ENCODE results near the gene RPS15. TPM values are rescaled to one million over a fixed set of nuclear protein-coding genes. Genes with fewer than 3 reads are reported as not detected.
"Not testable (repeated sequence)": the region's sequence is repeated elsewhere in the genome, so short reads cannot be mapped to it uniquely, and the experiment has no call there.

Gene RPS15
- total and polyA plus RNA-seq, 2 of the 13 experiments (the other 11 are each of a cell fraction or from before 2014, with no cell fraction given) = 695 to 1,411 TPM

DNA sequence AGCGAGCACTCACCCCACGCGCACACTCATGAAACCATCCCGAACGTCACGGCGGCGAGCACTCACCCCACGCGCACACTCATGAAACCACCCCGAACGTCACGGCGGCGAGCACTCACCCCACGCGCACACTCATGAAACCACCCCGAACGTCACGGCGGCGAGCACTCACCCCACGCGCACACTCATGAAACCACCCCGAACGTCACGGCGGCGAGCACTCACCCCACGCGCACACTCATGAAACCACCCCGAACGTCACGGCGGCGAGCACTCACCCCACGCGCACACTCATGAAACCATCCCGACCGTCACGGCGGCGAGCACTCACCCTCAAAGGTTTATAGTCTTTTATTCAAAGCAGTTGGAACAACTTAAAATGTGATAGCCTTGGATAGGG is 18.1 kb upstream of the RPS15 start:
- Histone ChIP-seq H3K36me3 (replicated peaks in 1 of 2; ENCODE audit: control insufficient read depth in 1 of 2, insufficient read depth in 2 of 2, low read length in 2 of 2) (peaks cover 25 to 67% of the 10 kb centered on the region in 2 experiments), H3K79me2 (ENCODE audit: insufficient read depth, low read length) (peaks cover 64% of the 10 kb centered on the region), H3K4me1 (ENCODE audit: insufficient read depth, low read length) (peaks cover 65% of the 10 kb centered on the region), H4K20me1 (ENCODE audit: insufficient read depth, low read length) (peaks cover 47% of the 10 kb centered on the region)
- H2AFZ ChIP-seq (ENCODE audit: low read length); in situ Hi-C loops (cut with HindIII; ENCODE audit: extremely low pct_ligation_motif_present, low pct_unique_long_range_greater_than_20kb); H3K4me2 ChIP-seq (ENCODE audit: low read depth, low read length); FAIRE-seq; H3K9me3 ChIP-seq (ENCODE audit: low read length); H3K27me3 ChIP-seq (ENCODE audit: control insufficient read depth in 1 of 2, insufficient read depth in 2 of 2, low read length in 2 of 2); DNase-seq (ENCODE audit: low spot score); H3K4me3 ChIP-seq (replicated peaks in 1 of 3; ENCODE audit: insufficient read depth in 1 of 3, low read depth in 2 of 3, low read length in 3 of 3); ATAC-seq; CTCF ChIA-PET (ENCODE audit: low intra/inter-chr PET ratio, low total read pairs); BruUV-seq (replicated peaks); intact Hi-C loops (cut with micrococcal nuclease; ENCODE audit: unreplicated experiment); H3K9ac ChIP-seq (ENCODE audit: insufficient read depth, low read depth, low read length); H3K27ac ChIP-seq (ENCODE audit: extremely low read length, insufficient read depth, low read length); POLR2A ChIA-PET: not testable (repeated sequence)
- TF ChIP-seq HNRNPLL (IDR thresholded peaks at IDR 0.05; ENCODE audit: low read depth, low read length, poor library complexity, severe bottlenecking) (peak; percentile 22), RBFOX2 (IDR thresholded peaks at IDR 0.05; ENCODE audit: low read depth, low read length) (peak; percentile 33; the same call in 1 of the 2 replicates)
- 98% methylated on average over 33 of the region's 43 CpGs for WGBS (ENCODE audit: low lambda C conversion rate)

GRCh38 chr19:1420590-1420989 is 17.6 kb upstream of the RPS15 start:
- CTCF ChIA-PET (ENCODE audit: low intra/inter-chr PET ratio, low total read pairs) = no interaction called here
- ATAC-seq = no peak
- Histone ChIP-seq H3K27me3 (ENCODE audit: control insufficient read depth in 1 of 2, insufficient read depth in 2 of 2, low read length in 2 of 2) (no peaks in the 10 kb centered on the region), H4K20me1 (ENCODE audit: insufficient read depth, low read length) (peaks cover 42% of the 10 kb centered on the region), H3K9me3 (ENCODE audit: low read length) (no peaks in the 10 kb centered on the region), H3K9ac (ENCODE audit: insufficient read depth, low read depth, low read length) (no peak overlapping the region), H3K4me1 (ENCODE audit: insufficient read depth, low read length) (peaks cover 65% of the 10 kb centered on the region), H3K36me3 (replicated peaks in 1 of 2; ENCODE audit: control insufficient read depth in 1 of 2, insufficient read depth in 2 of 2, low read length in 2 of 2) (peaks cover 27 to 69% of the 10 kb centered on the region in 2 experiments), H2AFZ (ENCODE audit: low read length) (no peak overlapping the region), H3K4me3 (replicated peaks in 1 of 3; ENCODE audit: insufficient read depth in 1 of 3, low read depth in 2 of 3, low read length in 3 of 3) (no peak overlapping the region), H3K79me2 (ENCODE audit: insufficient read depth, low read length) (peaks cover 65% of the 10 kb centered on the region), H3K4me2 (ENCODE audit: low read depth, low read length) (no peak overlapping the region), H3K27ac (ENCODE audit: extremely low read length, insufficient read depth, low read length) (no peak overlapping the region)
- TF ChIP-seq RBM22 (optimal IDR thresholded peaks at IDR 0.05; ENCODE audit: low read length) = peak; percentile 83
- no peak for TF ChIP-seq ZNF343 (CRISPR knock-in tag; IDR thresholded peaks at IDR 0.05)
- BruUV-seq (replicated peaks) = no TSS peak
- DNase-seq (ENCODE audit: low spot score) = no peak
- 97% methylated on average over 10 of the region's 15 CpGs for WGBS (ENCODE audit: low lambda C conversion rate)
- intact Hi-C loops (cut with micrococcal nuclease; ENCODE audit: unreplicated experiment) (no loop called here), in situ Hi-C loops (cut with HindIII; ENCODE audit: extremely low pct_ligation_motif_present, low pct_unique_long_range_greater_than_20kb) (no loop called here)
- POLR2A ChIA-PET = no interaction called here
- FAIRE-seq = no peak
